Liver (tissue), 9 donors: ENCODE data around the gene TMEM43. TPM values are rescaled to one million over a fixed set of nuclear protein-coding genes. Genes with fewer than 3 reads are reported as not detected.

Source experiments
- DNase-seq: peaks from one replicate; pipeline ENCODE4 v3.0.0-alpha.2; 2017; ENCODE audit warnings: low spot score
- H3K27ac ChIP-seq, 2 donors: one replicate each; pipeline ENCODE4 v1.7.0; 2013; ENCODE audit warnings: inconsistent platforms in 2 of 2, low read length in 2 of 2, control low read depth in 1 of 2, low read depth in 1 of 2, mild to moderate bottlenecking in 1 of 2
- H3K27me3 ChIP-seq, 4 donors: one replicate each; pipeline versions ENCODE4 v1.6.1 to v1.7.0; 2013; ENCODE audit warnings: low read length in 3 of 4, inconsistent platforms in 1 of 4, mild to moderate bottlenecking in 1 of 4, moderate library complexity in 1 of 4; ENCODE audit not compliant: control insufficient read depth in 4 of 4, insufficient read depth in 4 of 4
- H3K36me3 ChIP-seq, 4 donors: one replicate each; pipeline versions ENCODE4 v1.6.1 to v1.7.0; 2013; ENCODE audit warnings: low read length in 3 of 4, mild to moderate bottlenecking in 3 of 4, low read depth in 1 of 4, moderate library complexity in 1 of 4; ENCODE audit not compliant: control insufficient read depth in 4 of 4, insufficient read depth in 3 of 4
- H3K4me1 ChIP-seq, 4 donors: one replicate each; pipeline versions ENCODE4 v1.6.1 to v1.7.0; 2013; ENCODE audit warnings: low read length in 3 of 4, mild to moderate bottlenecking in 3 of 4, moderate library complexity in 1 of 4; ENCODE audit not compliant: control insufficient read depth in 4 of 4, insufficient read depth in 4 of 4
- H3K4me3 ChIP-seq, 3 donors: one replicate each; pipeline versions ENCODE4 v1.6.1 to v1.7.0; 2013; ENCODE audit warnings: low read length in 3 of 3, control low read depth in 1 of 3, low read depth in 1 of 3, mild to moderate bottlenecking in 1 of 3
- H3K9ac ChIP-seq, 2 donors: one replicate each; pipeline ENCODE4 v1.7.0; 2013; ENCODE audit warnings: low read length in 2 of 2, mild to moderate bottlenecking in 2 of 2, moderate library complexity in 2 of 2, control low read depth in 1 of 2, low read depth in 1 of 2
- H3K9me3 ChIP-seq, 4 donors: one replicate each; pipeline versions ENCODE4 v1.6.1 to v1.7.0; 2013; ENCODE audit warnings: low read length in 3 of 4; ENCODE audit not compliant: control insufficient read depth in 4 of 4
- EGR1 ChIP-seq, 2 donors: IDR thresholded peaks; 2 replicates each; pipeline ENCODE4 v1.6.1; 2016 to 2018; ENCODE audit warnings: antibody characterized with exemption in 2 of 2, low read depth in 2 of 2
- FOXA1 ChIP-seq: IDR thresholded peaks from 2 replicates; pipeline ENCODE4 v1.6.1; 2016; ENCODE audit warnings: antibody characterized with exemption
- FOXA2 ChIP-seq: IDR thresholded peaks from 2 replicates; pipeline ENCODE4 v1.6.1; 2016; ENCODE audit warnings: antibody characterized with exemption
- GABPA ChIP-seq, 2 donors: IDR thresholded peaks in 1 of 2; conservative IDR thresholded peaks in 1 of 2; 2 replicates each; pipeline ENCODE4 v1.6.1; 2016; ENCODE audit warnings: antibody characterized with exemption in 2 of 2, mild to moderate bottlenecking in 1 of 2, moderate library complexity in 1 of 2
- HNF4A ChIP-seq, 2 donors: conservative IDR thresholded peaks; 2 replicates each; pipeline ENCODE4 v1.6.1; 2016; ENCODE audit warnings: antibody characterized with exemption in 2 of 2, mild to moderate bottlenecking in 2 of 2
- HNF4G ChIP-seq: IDR thresholded peaks from 2 replicates; pipeline ENCODE4 v1.6.1; 2016; ENCODE audit warnings: antibody characterized with exemption
- JUND ChIP-seq, 2 donors: IDR thresholded peaks; 2 replicates each; pipeline ENCODE4 v1.6.1; 2016; ENCODE audit warnings: antibody characterized with exemption in 2 of 2
- NR2F2 ChIP-seq: IDR thresholded peaks from 2 replicates; pipeline ENCODE4 v1.6.1; 2016; ENCODE audit warnings: antibody characterized with exemption
- RAD21 ChIP-seq, 2 donors: IDR thresholded peaks; 2 replicates each; pipeline ENCODE4 v1.6.1; 2016; ENCODE audit warnings: antibody characterized with exemption in 2 of 2, mild to moderate bottlenecking in 2 of 2
- RXRA ChIP-seq, 2 donors: IDR thresholded peaks; 2 replicates each; pipeline ENCODE4 v1.6.1; 2017 to 2018; ENCODE audit warnings: antibody characterized with exemption in 2 of 2, mild to moderate bottlenecking in 1 of 2
- SP1 ChIP-seq: IDR thresholded peaks from 2 replicates; pipeline ENCODE4 v1.6.1; 2018; ENCODE audit warnings: antibody characterized with exemption, mild to moderate bottlenecking
- TAF1 ChIP-seq: conservative IDR thresholded peaks from 2 replicates; pipeline ENCODE4 v1.6.1; 2016; ENCODE audit warnings: antibody characterized with exemption, mild to moderate bottlenecking
- WGBS: extraction: QIAGEN DNeasy Blood & Tissue Kit; methylation state at CpG from one replicate; pipeline ENCODE4 v1.1.7; 2013; 5-methylcytosine and 5-hydroxymethylcytosine counted together
- polyA plus RNA-seq, 2 donors: library from polyadenylated mRNA; stranded (reverse) in 1 of 2; unstranded in 1 of 2; fragments of 200-250 nt in 1 of 2; fragments of >200 nt in 1 of 2; fragmentation: Nextera tagmentation in 1 of 2; extraction: Ambion mirVana in 1 of 2; gene quantifications; one replicate each; pipeline versions ENCODE4 v1.2.1 to v1.2.3, GENCODE V29; 2013 to 2015
- total RNA-seq, 2 donors: library from RNA; depleted of rRNA; stranded (reverse); fragments of >200 nt; gene quantifications; one replicate each; pipeline ENCODE4 v1.2.3, GENCODE V29; 2014
- TF ChIP-seq, protein P1 (sequence below): fragments of 150-350 bp; IDR thresholded peaks from 2 replicates; pipeline ENCODE4 v1.5.1; 2017; ENCODE audit warnings: improper control_type of control experiment, low read depth, low read length; ENCODE audit not compliant: missing input control
- TF ChIP-seq, protein P2 (sequence below): IDR thresholded peaks from 2 replicates; pipeline ENCODE4 v1.6.1; 2016; ENCODE audit warnings: antibody characterized with exemption
- TF ChIP-seq, protein P3 (sequence below): IDR thresholded peaks from 2 replicates; pipeline ENCODE4 v1.6.1; 2016; ENCODE audit warnings: antibody characterized with exemption
- TF ChIP-seq, protein P4 (sequence below): IDR thresholded peaks from 2 replicates; pipeline ENCODE4 v1.6.1; 2016; ENCODE audit warnings: antibody characterized with exemption
- TF ChIP-seq, protein P5 (sequence below): IDR thresholded peaks from 2 replicates; pipeline ENCODE4 v1.6.1; 2016; ENCODE audit warnings: antibody characterized with exemption, mild to moderate bottlenecking
- donor health status: healthy.
- donor health status: healthy.
- donor health status: healthy.
- donor health status: healthy.
- donor health status: healthy.

TMEM43 gene
- total and polyA plus RNA-seq, 4 donors: 7.4 to 15.1 (median 13.5) TPM

DNA sequence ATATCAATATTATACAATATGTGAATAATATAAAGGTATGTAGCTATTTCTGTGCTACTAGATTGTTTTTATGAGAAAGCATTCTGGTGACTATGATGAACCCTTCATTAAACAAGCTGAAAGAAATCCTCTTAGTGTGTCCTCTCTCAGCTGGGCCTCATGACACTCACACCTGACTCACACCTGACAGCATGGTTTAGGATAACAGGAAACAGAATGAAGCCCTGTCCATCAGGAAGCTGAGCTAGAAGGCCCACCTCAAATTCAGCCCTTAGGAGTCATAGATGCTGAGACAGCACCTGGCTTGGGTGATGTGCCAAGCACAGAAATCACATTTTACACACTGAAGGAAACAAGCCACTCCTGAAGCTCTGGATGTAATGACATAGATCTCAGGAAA, 31.0 kb upstream of the TMEM43 start:
- TF ChIP-seq, protein P1, sequence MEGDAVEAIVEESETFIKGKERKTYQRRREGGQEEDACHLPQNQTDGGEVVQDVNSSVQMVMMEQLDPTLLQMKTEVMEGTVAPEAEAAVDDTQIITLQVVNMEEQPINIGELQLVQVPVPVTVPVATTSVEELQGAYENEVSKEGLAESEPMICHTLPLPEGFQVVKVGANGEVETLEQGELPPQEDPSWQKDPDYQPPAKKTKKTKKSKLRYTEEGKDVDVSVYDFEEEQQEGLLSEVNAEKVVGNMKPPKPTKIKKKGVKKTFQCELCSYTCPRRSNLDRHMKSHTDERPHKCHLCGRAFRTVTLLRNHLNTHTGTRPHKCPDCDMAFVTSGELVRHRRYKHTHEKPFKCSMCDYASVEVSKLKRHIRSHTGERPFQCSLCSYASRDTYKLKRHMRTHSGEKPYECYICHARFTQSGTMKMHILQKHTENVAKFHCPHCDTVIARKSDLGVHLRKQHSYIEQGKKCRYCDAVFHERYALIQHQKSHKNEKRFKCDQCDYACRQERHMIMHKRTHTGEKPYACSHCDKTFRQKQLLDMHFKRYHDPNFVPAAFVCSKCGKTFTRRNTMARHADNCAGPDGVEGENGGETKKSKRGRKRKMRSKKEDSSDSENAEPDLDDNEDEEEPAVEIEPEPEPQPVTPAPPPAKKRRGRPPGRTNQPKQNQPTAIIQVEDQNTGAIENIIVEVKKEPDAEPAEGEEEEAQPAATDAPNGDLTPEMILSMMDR: no peak
- TF ChIP-seq JUND (IDR thresholded peaks at IDR 0.05) (no peak), FOXA2 (no peak), SP1 (no peak), HNF4A (conservative IDR thresholded peaks at IDR 0.05) (no peak), NR2F2 (no peak), FOXA1 (no peak), RAD21 (IDR thresholded peaks at IDR 0.05) (no peak), GABPA (IDR thresholded peaks at IDR 0.05 in 1 of 2, conservative IDR thresholded peaks at IDR 0.05 in 1 of 2) (no peak), HNF4G (no peak), TAF1 (no peak), EGR1 (IDR thresholded peaks at IDR 0.05; ENCODE audit: low read depth in 2 of 2) (no peak)
- TF ChIP-seq, protein P2, sequence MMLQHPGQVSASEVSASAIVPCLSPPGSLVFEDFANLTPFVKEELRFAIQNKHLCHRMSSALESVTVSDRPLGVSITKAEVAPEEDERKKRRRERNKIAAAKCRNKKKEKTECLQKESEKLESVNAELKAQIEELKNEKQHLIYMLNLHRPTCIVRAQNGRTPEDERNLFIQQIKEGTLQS: no peak
- TF ChIP-seq, protein P3, sequence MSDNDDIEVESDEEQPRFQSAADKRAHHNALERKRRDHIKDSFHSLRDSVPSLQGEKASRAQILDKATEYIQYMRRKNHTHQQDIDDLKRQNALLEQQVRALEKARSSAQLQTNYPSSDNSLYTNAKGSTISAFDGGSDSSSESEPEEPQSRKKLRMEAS: no peak
- TF ChIP-seq, protein P4, sequence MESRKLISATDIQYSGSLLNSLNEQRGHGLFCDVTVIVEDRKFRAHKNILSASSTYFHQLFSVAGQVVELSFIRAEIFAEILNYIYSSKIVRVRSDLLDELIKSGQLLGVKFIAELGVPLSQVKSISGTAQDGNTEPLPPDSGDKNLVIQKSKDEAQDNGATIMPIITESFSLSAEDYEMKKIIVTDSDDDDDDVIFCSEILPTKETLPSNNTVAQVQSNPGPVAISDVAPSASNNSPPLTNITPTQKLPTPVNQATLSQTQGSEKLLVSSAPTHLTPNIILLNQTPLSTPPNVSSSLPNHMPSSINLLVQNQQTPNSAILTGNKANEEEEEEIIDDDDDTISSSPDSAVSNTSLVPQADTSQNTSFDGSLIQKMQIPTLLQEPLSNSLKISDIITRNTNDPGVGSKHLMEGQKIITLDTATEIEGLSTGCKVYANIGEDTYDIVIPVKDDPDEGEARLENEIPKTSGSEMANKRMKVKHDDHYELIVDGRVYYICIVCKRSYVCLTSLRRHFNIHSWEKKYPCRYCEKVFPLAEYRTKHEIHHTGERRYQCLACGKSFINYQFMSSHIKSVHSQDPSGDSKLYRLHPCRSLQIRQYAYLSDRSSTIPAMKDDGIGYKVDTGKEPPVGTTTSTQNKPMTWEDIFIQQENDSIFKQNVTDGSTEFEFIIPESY: no peak
- TF ChIP-seq, protein P5, sequence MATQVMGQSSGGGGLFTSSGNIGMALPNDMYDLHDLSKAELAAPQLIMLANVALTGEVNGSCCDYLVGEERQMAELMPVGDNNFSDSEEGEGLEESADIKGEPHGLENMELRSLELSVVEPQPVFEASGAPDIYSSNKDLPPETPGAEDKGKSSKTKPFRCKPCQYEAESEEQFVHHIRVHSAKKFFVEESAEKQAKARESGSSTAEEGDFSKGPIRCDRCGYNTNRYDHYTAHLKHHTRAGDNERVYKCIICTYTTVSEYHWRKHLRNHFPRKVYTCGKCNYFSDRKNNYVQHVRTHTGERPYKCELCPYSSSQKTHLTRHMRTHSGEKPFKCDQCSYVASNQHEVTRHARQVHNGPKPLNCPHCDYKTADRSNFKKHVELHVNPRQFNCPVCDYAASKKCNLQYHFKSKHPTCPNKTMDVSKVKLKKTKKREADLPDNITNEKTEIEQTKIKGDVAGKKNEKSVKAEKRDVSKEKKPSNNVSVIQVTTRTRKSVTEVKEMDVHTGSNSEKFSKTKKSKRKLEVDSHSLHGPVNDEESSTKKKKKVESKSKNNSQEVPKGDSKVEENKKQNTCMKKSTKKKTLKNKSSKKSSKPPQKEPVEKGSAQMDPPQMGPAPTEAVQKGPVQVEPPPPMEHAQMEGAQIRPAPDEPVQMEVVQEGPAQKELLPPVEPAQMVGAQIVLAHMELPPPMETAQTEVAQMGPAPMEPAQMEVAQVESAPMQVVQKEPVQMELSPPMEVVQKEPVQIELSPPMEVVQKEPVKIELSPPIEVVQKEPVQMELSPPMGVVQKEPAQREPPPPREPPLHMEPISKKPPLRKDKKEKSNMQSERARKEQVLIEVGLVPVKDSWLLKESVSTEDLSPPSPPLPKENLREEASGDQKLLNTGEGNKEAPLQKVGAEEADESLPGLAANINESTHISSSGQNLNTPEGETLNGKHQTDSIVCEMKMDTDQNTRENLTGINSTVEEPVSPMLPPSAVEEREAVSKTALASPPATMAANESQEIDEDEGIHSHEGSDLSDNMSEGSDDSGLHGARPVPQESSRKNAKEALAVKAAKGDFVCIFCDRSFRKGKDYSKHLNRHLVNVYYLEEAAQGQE: no peak
- no peak overlapping the region for H3K4me3 ChIP-seq

DNA sequence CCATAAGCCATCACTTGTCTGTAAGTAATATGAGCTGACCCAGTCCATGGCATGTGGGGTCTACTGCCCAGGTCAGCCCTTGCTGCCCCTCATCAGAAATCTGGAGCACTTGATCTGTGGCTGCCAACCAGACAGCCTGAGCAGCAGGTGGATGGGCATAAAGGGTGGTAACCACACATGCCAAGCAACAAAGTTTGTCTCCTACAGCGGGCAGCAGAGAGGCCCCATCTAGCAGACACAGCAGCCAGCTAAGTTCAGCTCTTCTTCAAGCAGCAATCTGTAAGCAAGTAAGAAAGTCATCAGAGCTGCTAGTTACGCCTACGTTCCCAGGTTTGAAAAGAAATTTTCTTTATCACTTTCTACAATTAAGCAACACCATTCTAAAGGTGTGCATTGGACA, 28.1 kb upstream of the TMEM43 start:
- WGBS: 86% methylated on average over 3 of the region's 3 CpGs
- no peak for TF ChIP-seq HNF4G
- TF ChIP-seq HNF4A (conservative IDR thresholded peaks at IDR 0.05): no peak
- TF ChIP-seq, protein P4: no peak
- no peak for TF ChIP-seq GABPA (IDR thresholded peaks at IDR 0.05 in 1 of 2, conservative IDR thresholded peaks at IDR 0.05 in 1 of 2)
- no peak for TF ChIP-seq TAF1
- no peak for TF ChIP-seq SP1
- no peak for TF ChIP-seq RXRA (IDR thresholded peaks at IDR 0.05)
- no peak for TF ChIP-seq JUND (IDR thresholded peaks at IDR 0.05)
- TF ChIP-seq RAD21 (IDR thresholded peaks at IDR 0.05): no peak
- TF ChIP-seq FOXA1: no peak
- Histone ChIP-seq H3K9ac (no peak overlapping the region), H3K4me3 (no peak overlapping the region), H3K27me3 (peaks cover 0 to 2% (median 0%) of the 10 kb centered on the region in 4 donors), H3K4me1 (no peaks in the 10 kb centered on the region), H3K9me3 (peaks cover 0 to 3% (median 0%) of the 10 kb centered on the region in 4 donors), H3K36me3 (no peaks in the 10 kb centered on the region), H3K27ac (no peak overlapping the region)
- no peak for DNase-seq

More for the DNA sequence above, 31.0 kb upstream of the TMEM43 start:
- peaks cover 4 to 8% (median 6%) of the 10 kb centered on the region in 4 donors for H3K9me3 ChIP-seq
- no peak for DNase-seq
- no peak overlapping the region for H3K27ac ChIP-seq
- no peak overlapping the region for H3K9ac ChIP-seq
- H3K27me3 ChIP-seq: peaks cover 0 to 2% (median 0%) of the 10 kb centered on the region in 4 donors
- H3K36me3 ChIP-seq: no peaks in the 10 kb centered on the region
- no peaks in the 10 kb centered on the region for H3K4me1 ChIP-seq
